AG04449 (cell line): ENCODE results near the gene DYNC1H1.

Experiments
- CTCF ChIA-PET: fragments of 350-600 bp; formaldehyde crosslinking; extraction: SDS; loops from one replicate; lab custom pipeline; 2021; ENCODE audit warnings: antibody characterized with exemption; lab: Yijun Ruan, JAX
- POLR2A ChIA-PET: fragments of 400-600, 350-600 bp; formaldehyde crosslinking; extraction: SDS; loops from one replicate; lab custom pipeline; 2020; ENCODE audit warnings: antibody characterized with exemption, inconsistent platforms; lab: Yijun Ruan, JAX
- DNase-seq: peaks from one replicate; pipeline ENCODE4 v3.0.0-alpha.2; 2010; ENCODE audit warnings: low read depth, low spot score
- H3K4me3 ChIP-seq: 2 replicates; pipeline ENCODE4 v1.5.1; 2011; ENCODE audit warnings: low read depth, mild to moderate bottlenecking, control low read depth, low read length
- CTCF ChIP-seq: IDR thresholded peaks from one replicate; pipeline ENCODE4 v1.5.1; 2011; ENCODE audit warnings: mild to moderate bottlenecking, moderate library complexity, low read length, control low read depth, inconsistent platforms; ENCODE audit not compliant: insufficient read depth; ENCODE audit errors: missing control alignments

DYNC1H1 gene

GRCh38 chr14:101954501-101954900 is 9.9 kb upstream of the DYNC1H1 start:
- CTCF ChIA-PET, result interaction anchor here (8.2 to 9.9 kb wide), 2 partner anchors 7 to 184 kb away, joined by 60 to 71 read pairs; no protein-coding TSS in a partner anchor
- no peak for TF ChIP-seq CTCF
- POLR2A ChIA-PET, result no interaction called here
- no peak overlapping the region for H3K4me3 ChIP-seq
- DNase-seq, result no peak

GRCh38 chr14:101955695-101956161 is 8.6 kb upstream of the DYNC1H1 start:
- no peak overlapping the region for H3K4me3 ChIP-seq
- no peak for TF ChIP-seq CTCF
- ChIA-PET CTCF (interaction anchor here (0.7 to 9.9 kb wide), 4 partner anchors 14 to 249 kb away, joined by 3 to 60 read pairs (median 3); no protein-coding TSS in a partner anchor), POLR2A (no interaction called here)
- no peak for DNase-seq

- CTCF ChIA-PET, result interaction anchor here (0.8 to 9.9 kb wide), 3 partner anchors 14 to 250 kb away, joined by 3 to 60 read pairs (median 3); no protein-coding TSS in a partner anchor
- POLR2A ChIA-PET, result interaction anchor here (0.7 kb wide), 1 partner anchor 72 kb away, joined by 3 read pairs; no protein-coding TSS in a partner anchor
- H3K4me3 ChIP-seq, result no peak overlapping the region
- no peak for DNase-seq
- no peak for TF ChIP-seq CTCF
Measured at GRCh38 chr14:101956179-101956885, 8.0 kb upstream of the DYNC1H1 start.

- ChIA-PET POLR2A (interaction anchor here (1.1 kb wide), 1 partner anchor 9 kb away, joined by 5 read pairs; no protein-coding TSS in a partner anchor), CTCF (interaction anchor here (0.9 to 6.7 kb wide), 8 partner anchors 9 to 248 kb away, joined by 3 to 119 read pairs (median 4); no protein-coding TSS in a partner anchor)
- no peak overlapping the region for H3K4me3 ChIP-seq
- DNase-seq, result no peak
- no peak for TF ChIP-seq CTCF
Measured at GRCh38 chr14:101957406-101958234, 6.8 kb upstream of the DYNC1H1 start.

- DNase-seq, result no peak
- ChIA-PET CTCF (interaction anchor here (0.9 to 6.7 kb wide), 8 partner anchors 10 to 249 kb away, joined by 3 to 119 read pairs (median 8); no protein-coding TSS in a partner anchor), POLR2A (interaction anchor here (1.1 kb wide), 1 partner anchor 10 kb away, joined by 5 read pairs; no protein-coding TSS in a partner anchor)
- no peak overlapping the region for H3K4me3 ChIP-seq
- no peak for TF ChIP-seq CTCF
Measured at GRCh38 chr14:101958418-101959180, 5.8 kb upstream of the DYNC1H1 start.
